CD4-positive, CD25-positive, alpha-beta regulatory T cell (primary cell): ENCODE data around the gene LHFPL2. TPM values are rescaled to one million over a fixed set of nuclear protein-coding genes. Genes with fewer than 3 reads are reported as not detected.
"Not testable (repeated sequence)": the region's sequence is repeated elsewhere in the genome, so short reads cannot be mapped to it uniquely, and the experiment has no call there.

Source experiments
- ATAC-seq, 2 donors: fragments of 150-1000 bp; cut with Tn5 transposase; one replicate each; pipeline ENCODE4 v1.10.0; 2021; ENCODE audit warnings: low read depth in 2 of 2, moderate number of reproducible peaks in 2 of 2, moderate library complexity in 1 of 2
- DNase-seq, 3 donors: peaks; one replicate each; pipeline versions ENCODE4 v3.0.0 to v3.0.0-alpha.2; 2012 to 2022; ENCODE audit warnings: mixed read lengths in 1 of 3
- H3K27ac ChIP-seq: one replicate; pipeline ENCODE4 v1.7.0; 2013; ENCODE audit warnings: mild to moderate bottlenecking, low read length; ENCODE audit not compliant: insufficient read depth, poor library complexity, severe bottlenecking
- H3K27me3 ChIP-seq: one replicate; pipeline ENCODE4 v1.7.0; 2013; ENCODE audit warnings: low read length; ENCODE audit not compliant: control insufficient read depth, insufficient read depth
- H3K36me3 ChIP-seq: one replicate; pipeline ENCODE4 v1.7.0; 2013; ENCODE audit warnings: mild to moderate bottlenecking, low read length, moderate library complexity; ENCODE audit not compliant: control insufficient read depth, insufficient read depth
- H3K4me1 ChIP-seq: 2 replicates; pipeline ENCODE4 v1.7.0; 2013; ENCODE audit warnings: mild to moderate bottlenecking, low read length; ENCODE audit not compliant: insufficient read depth, control insufficient read depth, poor library complexity, severe bottlenecking
- H3K4me3 ChIP-seq: one replicate; pipeline ENCODE4 v1.7.0; 2013; ENCODE audit warnings: low read depth, mild to moderate bottlenecking, low read length, moderate library complexity
- H3K9me3 ChIP-seq, 2 experiments: 1 replicate in 1 of 2; 2 replicates in 1 of 2; pipeline ENCODE4 v1.7.0; 2013; ENCODE audit warnings: low read length in 2 of 2, mild to moderate bottlenecking in 1 of 2, moderate library complexity in 1 of 2; ENCODE audit not compliant: control insufficient read depth in 2 of 2
- H3K27ac Mint-ChIP-seq, 3 donors: one replicate each; pipeline ENCODE4 v1.8.0; 2020 to 2022; ENCODE audit warnings: mild to moderate bottlenecking in 3 of 3, mixed read lengths in 3 of 3, moderate library complexity in 2 of 3
- H3K27me3 Mint-ChIP-seq: one replicate; pipeline ENCODE4 v1.8.0; 2022; ENCODE audit warnings: mild to moderate bottlenecking, mixed read lengths
- H3K36me3 Mint-ChIP-seq: one replicate; pipeline ENCODE4 v1.8.0; 2020; ENCODE audit warnings: mixed read lengths
- H3K4me1 Mint-ChIP-seq, 4 donors: one replicate each; pipeline ENCODE4 v1.8.0; 2020 to 2022; ENCODE audit warnings: mixed read lengths in 4 of 4, mild to moderate bottlenecking in 1 of 4
- H3K4me3 Mint-ChIP-seq, 4 donors: one replicate each; pipeline ENCODE4 v1.8.0; 2020 to 2022; ENCODE audit warnings: mild to moderate bottlenecking in 4 of 4, mixed read lengths in 4 of 4, moderate library complexity in 3 of 4
- H3K9me3 Mint-ChIP-seq, 7 donors: one replicate each; pipeline ENCODE4 v1.8.0; 2020 to 2022; ENCODE audit warnings: mixed read lengths in 7 of 7, mild to moderate bottlenecking in 3 of 7, moderate library complexity in 2 of 7
- polyA plus RNA-seq, 4 donors: library from polyadenylated mRNA; unstranded; fragments of 300-500 nt; fragmentation: Illumina TruSeq; gene quantifications; one replicate each; pipeline ENCODE4 v1.2.3, GENCODE V29; 2021
- total RNA-seq: library from RNA; stranded (reverse); gene quantifications from one replicate; pipeline ENCODE4 v1.2.3, GENCODE V29; 2022

The LHFPL2 gene
- total and polyA plus RNA-seq, 5 donors from 2014 or later: 0.11 to 0.47 (median 0.32) TPM

DNA sequence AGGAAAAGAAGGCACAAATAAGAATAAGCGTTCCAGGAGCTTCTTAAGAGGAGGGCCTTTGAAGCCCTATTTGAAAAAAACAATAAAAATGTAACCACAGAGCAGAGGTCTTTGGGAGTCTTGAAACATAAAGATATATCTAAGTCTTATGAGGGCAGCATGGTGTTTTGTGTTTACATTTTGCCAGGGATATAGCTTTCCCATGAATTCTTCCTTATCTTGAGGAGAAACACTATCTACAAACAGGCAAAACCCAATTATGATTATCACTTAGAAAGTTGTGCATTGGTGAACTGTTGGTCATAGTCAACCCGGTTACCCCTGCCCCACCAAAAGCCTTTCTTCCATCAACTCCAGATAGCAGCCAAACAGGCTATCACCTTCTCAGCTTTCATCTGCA, 23.6 kb upstream of the LHFPL2 start:
- DNase-seq (no peak), ATAC-seq (no peak)
- no peak overlapping the region for H3K4me3 Mint-ChIP-seq
- no peak overlapping the region for H3K27ac Mint-ChIP-seq
- Histone ChIP-seq H3K27ac (no peak overlapping the region), H3K27me3 (no peaks in the 10 kb centered on the region), H3K36me3 (no peaks in the 10 kb centered on the region), H3K4me3 (no peak overlapping the region), H3K9me3 (no peaks in the 10 kb centered on the region), H3K4me1 (no peaks in the 10 kb centered on the region)
- no peaks in the 10 kb centered on the region for H3K36me3 Mint-ChIP-seq
- H3K4me1 Mint-ChIP-seq: no peaks in the 10 kb centered on the region
- H3K27me3 Mint-ChIP-seq: peaks cover 10% of the 10 kb centered on the region
- H3K9me3 Mint-ChIP-seq: peaks cover 0 to 2% (median 0%) of the 10 kb centered on the region in 7 donors

GRCh38 chr5:78671609-78672008, 23.0 kb upstream of the LHFPL2 start:
- DNase-seq (no peak), ATAC-seq (no peak)
- Histone ChIP-seq H3K4me1 (no peaks in the 10 kb centered on the region), H3K9me3 (no peaks in the 10 kb centered on the region), H3K27ac (no peak overlapping the region), H3K36me3 (no peaks in the 10 kb centered on the region), H3K4me3 (no peak overlapping the region), H3K27me3 (no peaks in the 10 kb centered on the region)
- H3K9me3 Mint-ChIP-seq: peaks cover 0 to 2% (median 0%) of the 10 kb centered on the region in 7 donors
- H3K27me3 Mint-ChIP-seq: peaks cover 10% of the 10 kb centered on the region
- H3K4me3 Mint-ChIP-seq: no peak overlapping the region
- H3K36me3 Mint-ChIP-seq: no peaks in the 10 kb centered on the region
- no peak overlapping the region for H3K27ac Mint-ChIP-seq
- no peaks in the 10 kb centered on the region for H3K4me1 Mint-ChIP-seq

DNA sequence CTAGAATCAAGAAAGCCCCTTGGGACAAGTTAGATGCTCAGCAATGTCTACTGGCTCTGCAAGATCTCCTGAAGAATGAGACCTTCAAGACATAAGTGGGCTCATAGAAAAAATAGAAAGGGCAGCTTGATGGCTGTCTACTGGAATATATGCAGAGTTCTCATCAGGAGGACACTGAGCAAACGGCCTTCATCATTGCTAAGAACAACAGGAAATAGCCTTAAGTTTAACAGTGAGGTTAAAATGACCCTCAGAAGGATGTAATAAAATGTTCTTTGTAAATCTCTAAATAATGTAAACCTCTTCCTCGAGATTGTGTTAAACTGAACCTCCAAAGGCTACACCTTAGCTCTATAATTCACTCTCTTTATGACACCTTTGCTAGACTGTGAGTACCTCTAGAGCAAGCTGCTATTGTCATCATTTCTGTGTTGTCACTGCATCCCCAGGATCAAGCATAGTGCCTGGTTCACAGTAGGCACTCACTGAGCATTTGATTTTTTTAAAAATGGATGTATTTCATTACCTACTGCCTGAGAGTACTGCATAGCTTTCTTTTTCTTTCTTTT, 22.2 kb upstream of the LHFPL2 start:
- Histone ChIP-seq H3K27ac (no peak overlapping the region), H3K27me3 (no peaks in the 10 kb centered on the region), H3K4me3 (no peak overlapping the region), H3K4me1 (no peaks in the 10 kb centered on the region), H3K9me3 (no peaks in the 10 kb centered on the region), H3K36me3 (no peaks in the 10 kb centered on the region)
- no peak for DNase-seq
- Mint-ChIP-seq H3K9me3 (peaks cover 0 to 4% (median 0%) of the 10 kb centered on the region in 7 donors), H3K4me3 (no peak overlapping the region), H3K27ac (no peak overlapping the region), H3K36me3 (no peaks in the 10 kb centered on the region), H3K4me1 (no peaks in the 10 kb centered on the region), H3K27me3 (peaks cover 10% of the 10 kb centered on the region)
- no peak for ATAC-seq

DNA sequence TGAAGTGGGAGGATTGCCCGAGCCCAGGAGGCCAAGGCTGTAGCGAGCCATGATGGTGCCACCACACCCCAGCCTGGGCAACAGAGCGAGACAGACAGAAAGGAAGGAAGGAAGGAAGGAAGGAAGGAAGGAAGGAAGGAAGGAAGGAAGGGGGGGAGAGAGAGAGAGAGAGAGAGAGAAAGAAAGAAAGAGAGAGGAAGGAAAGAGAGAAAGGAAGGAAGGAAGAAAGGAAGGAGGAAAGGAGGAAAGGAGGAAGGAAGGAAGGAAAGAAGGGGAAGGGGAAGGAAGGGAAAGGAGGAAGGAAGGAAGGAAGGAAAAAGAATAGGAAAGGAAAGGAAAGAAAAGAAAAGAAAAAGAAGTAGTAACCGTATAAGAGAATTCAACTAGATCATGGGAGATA, 20.8 kb upstream of the LHFPL2 start:
- H3K4me3 Mint-ChIP-seq: no peak overlapping the region
- Histone ChIP-seq H3K27me3 (no peaks in the 10 kb centered on the region), H3K36me3 (no peaks in the 10 kb centered on the region), H3K4me3 (no peak overlapping the region), H3K27ac (no peak overlapping the region), H3K9me3 (no peaks in the 10 kb centered on the region), H3K4me1 (no peaks in the 10 kb centered on the region)
- H3K36me3 Mint-ChIP-seq: no peaks in the 10 kb centered on the region
- H3K4me1 Mint-ChIP-seq: no peaks in the 10 kb centered on the region
- H3K9me3 Mint-ChIP-seq: peaks cover 0 to 2% (median 0%) of the 10 kb centered on the region in 7 donors
- ATAC-seq: no peak
- H3K27ac Mint-ChIP-seq: no peak overlapping the region
- H3K27me3 Mint-ChIP-seq: peaks cover 15% of the 10 kb centered on the region
- DNase-seq: no peak

- no peaks in the 10 kb centered on the region for H3K4me1 Mint-ChIP-seq
- Histone ChIP-seq H3K36me3 (no peaks in the 10 kb centered on the region), H3K4me3 (no peak overlapping the region)
Observed at GRCh38 chr5:78667461-78668103, 19.0 kb upstream of the LHFPL2 start.

GRCh38 chr5:78666975-78667374, 18.4 kb upstream of the LHFPL2 start:
- not testable (repeated sequence) for H3K9me3 Mint-ChIP-seq, H3K27ac Mint-ChIP-seq, H3K4me3 ChIP-seq, H3K27ac ChIP-seq, ATAC-seq, H3K4me1 ChIP-seq, H3K4me1 Mint-ChIP-seq, DNase-seq, H3K9me3 ChIP-seq, H3K36me3 ChIP-seq, H3K36me3 Mint-ChIP-seq, H3K4me3 Mint-ChIP-seq, H3K27me3 ChIP-seq
- peaks cover 15% of the 10 kb centered on the region for H3K27me3 Mint-ChIP-seq

More at GRCh38 chr5:78667461-78668103, 19.0 kb upstream of the LHFPL2 start:
- DNase-seq: no peak
- H3K27me3 Mint-ChIP-seq: peaks cover 15% of the 10 kb centered on the region
- no peak overlapping the region for H3K4me3 Mint-ChIP-seq
- H3K27ac ChIP-seq: no peak overlapping the region
- H3K27me3 ChIP-seq: no peaks in the 10 kb centered on the region
- H3K9me3 Mint-ChIP-seq: peaks cover 0 to 2% (median 0%) of the 10 kb centered on the region in 7 donors
- no peak overlapping the region for H3K27ac Mint-ChIP-seq
- no peaks in the 10 kb centered on the region for H3K9me3 ChIP-seq
- no peak for ATAC-seq
- H3K4me1 ChIP-seq: no peaks in the 10 kb centered on the region
- no peaks in the 10 kb centered on the region for H3K36me3 Mint-ChIP-seq

DNA sequence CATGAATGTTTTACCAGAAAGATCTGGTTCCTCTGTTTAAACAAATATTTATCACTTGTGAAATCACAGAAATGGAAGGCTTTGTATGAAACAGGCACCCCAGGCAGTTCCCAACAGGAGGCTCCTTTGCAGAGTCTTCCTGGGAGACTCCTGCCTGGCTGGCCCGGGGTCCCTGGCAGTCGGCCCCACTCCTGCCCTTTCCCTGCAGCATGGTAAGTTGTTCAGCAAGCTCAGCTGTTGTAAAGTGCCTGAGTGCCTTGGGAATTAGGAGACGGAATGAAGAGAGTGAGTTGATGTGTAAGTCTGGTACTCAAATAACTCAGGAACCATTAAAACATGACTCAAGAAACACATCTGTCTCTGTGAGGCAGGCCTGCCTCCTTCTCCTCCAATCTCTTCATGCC, 17.5 kb upstream of the LHFPL2 start:
- H3K36me3 Mint-ChIP-seq: no peaks in the 10 kb centered on the region
- H3K4me1 Mint-ChIP-seq: no peaks in the 10 kb centered on the region
- H3K4me3 ChIP-seq: no peak overlapping the region
- ATAC-seq (no peak), DNase-seq (no peak)
- no peaks in the 10 kb centered on the region for H3K27me3 ChIP-seq
- no peak overlapping the region for H3K4me3 Mint-ChIP-seq
- no peak overlapping the region for H3K27ac ChIP-seq
- no peaks in the 10 kb centered on the region for H3K9me3 ChIP-seq
- H3K27ac Mint-ChIP-seq: no peak overlapping the region
- no peaks in the 10 kb centered on the region for H3K36me3 ChIP-seq
- no peaks in the 10 kb centered on the region for H3K4me1 ChIP-seq
- H3K9me3 Mint-ChIP-seq: peaks cover 0 to 4% (median 0%) of the 10 kb centered on the region in 7 donors
- H3K27me3 Mint-ChIP-seq: peaks cover 15% of the 10 kb centered on the region

GRCh38 chr5:78665534-78665933, 17.0 kb upstream of the LHFPL2 start:
- no peak overlapping the region for H3K4me3 ChIP-seq
- no peaks in the 10 kb centered on the region for H3K4me1 Mint-ChIP-seq

More at GRCh38 chr5:78665534-78665933, 17.0 kb upstream of the LHFPL2 start:
- Mint-ChIP-seq H3K4me3 (no peak overlapping the region), H3K9me3 (peaks cover 0 to 4% (median 0%) of the 10 kb centered on the region in 7 donors), H3K27ac (no peak overlapping the region), H3K27me3 (peaks cover 11% of the 10 kb centered on the region), H3K36me3 (no peaks in the 10 kb centered on the region)
- H3K4me1 ChIP-seq: no peaks in the 10 kb centered on the region
- no peaks in the 10 kb centered on the region for H3K9me3 ChIP-seq
- no peak for DNase-seq
- ATAC-seq: no peak
- no peaks in the 10 kb centered on the region for H3K27me3 ChIP-seq
- no peaks in the 10 kb centered on the region for H3K36me3 ChIP-seq
- H3K27ac ChIP-seq: no peak overlapping the region
